Measurements from ENCODE around the gene CPXM2. TPM values are rescaled to one million over a fixed set of nuclear protein-coding genes. Genes with fewer than 3 reads are reported as not detected.

Gene CPXM2
- total and polyA plus RNA-seq, 9 of the 15 experiments (the other 6 are each of a cell fraction or from before 2014, with no cell fraction given), result not detected

GRCh38 chr10:123800289-123800688 is 91.3 kb downstream of the CPXM2 start (continued):
- no peak for TF ChIP-seq SAP30 (IDR thresholded peaks at IDR 0.05; ENCODE audit: borderline replicate concordance, insufficient read depth, low read depth, low read length, poor library complexity, severe bottlenecking)
- TF ChIP-seq ARID1B (IDR thresholded peaks at IDR 0.05), result peak; percentile 66
- no peak for TF ChIP-seq HES1 (IDR thresholded peaks at IDR 0.05; ENCODE audit: low read depth)
- no peak for TF ChIP-seq CTBP1 (IDR thresholded peaks at IDR 0.05; ENCODE audit: borderline replicate concordance)
- TF ChIP-seq ARHGAP35 (IDR thresholded peaks at IDR 0.05; ENCODE audit: partially characterized antibody), result no peak
- no peak for TF ChIP-seq THRB (CRISPR knock-in tag; conservative IDR thresholded peaks at IDR 0.05)
- TF ChIP-seq NFE2 (IDR thresholded peaks at IDR 0.05; ENCODE audit: low read depth), result peak; percentile 59
- no peak for TF ChIP-seq ZNF655 (CRISPR knock-in tag; IDR thresholded peaks at IDR 0.05)
- TF ChIP-seq HDGF (IDR thresholded peaks at IDR 0.05), result no peak
- TF ChIP-seq PURB (CRISPR knock-in tag; IDR thresholded peaks at IDR 0.05; ENCODE audit: low read depth), result no peak
- TF ChIP-seq CEBPZ (IDR thresholded peaks at IDR 0.05; ENCODE audit: borderline replicate concordance, low read depth, low read length), result no peak
- no peak for TF ChIP-seq ZNF639 (CRISPR knock-in tag; conservative IDR thresholded peaks at IDR 0.05 in 1 of 2, IDR thresholded peaks at IDR 0.05 in 1 of 2)
- no peak for TF ChIP-seq TGIF2 (CRISPR knock-in tag; IDR thresholded peaks at IDR 0.05)
- no peak for TF ChIP-seq USF1 (CRISPR knock-in tag; IDR thresholded peaks at IDR 0.05)
- TF ChIP-seq SMARCA4 (IDR thresholded peaks at IDR 0.05), result peak; percentile 31; the same call in 1 of the 2 replicates
- TF ChIP-seq MED1 (CRISPR knock-in tag; IDR thresholded peaks at IDR 0.05; ENCODE audit: borderline replicate concordance), result no peak
- peak; percentile 68 for TF ChIP-seq FOSL1 (tag; conservative IDR thresholded peaks at IDR 0.05)
- 0 out of 2 replicates have a peak, but pooled peaks have one; percentile 30 for TF ChIP-seq GABPA (tag; conservative IDR thresholded peaks at IDR 0.05; ENCODE audit: low read depth)
- no peak; the same call in 1 of the 2 replicates for TF ChIP-seq CBFA2T2 (conservative IDR thresholded peaks at IDR 0.05)

Measured in K562 (cell line).